Omental fat pad (tissue), 4 donors: ENCODE measurements around the gene DUSP10. TPM values are rescaled to one million over a fixed set of nuclear protein-coding genes. Genes with fewer than 3 reads are reported as not detected.

Experiments used
- ATAC-seq: fragments of 150-250 bp; one replicate; pipeline ENCODE4 v1.9.1; 2016; ENCODE audit warnings: mild to moderate bottlenecking, moderate library complexity; ENCODE audit not compliant: low FRiP score
- DNase-seq: peaks from one replicate; pipeline ENCODE4 v3.0.0-alpha.2; 2019; ENCODE audit warnings: low spot score
- total RNA-seq, 4 donors: library from RNA; depleted of rRNA; stranded (reverse); fragments of >200 nt; gene quantifications; one replicate each; pipeline ENCODE4 v1.1.0, GENCODE V29; 2016
- TF ChIP-seq, protein P1 (sequence below), 3 donors: fragments of 450-650 bp; IDR thresholded peaks; one replicate each; pipeline ENCODE4 v1.5.1; 2016 to 2017; ENCODE audit warnings: antibody characterized with exemption in 3 of 3, mild to moderate bottlenecking in 3 of 3, moderate library complexity in 2 of 3

The DUSP10 gene
- total RNA-seq, 4 donors from 2014 or later: 3.1 to 13.0 (median 10.2) TPM

DNA sequence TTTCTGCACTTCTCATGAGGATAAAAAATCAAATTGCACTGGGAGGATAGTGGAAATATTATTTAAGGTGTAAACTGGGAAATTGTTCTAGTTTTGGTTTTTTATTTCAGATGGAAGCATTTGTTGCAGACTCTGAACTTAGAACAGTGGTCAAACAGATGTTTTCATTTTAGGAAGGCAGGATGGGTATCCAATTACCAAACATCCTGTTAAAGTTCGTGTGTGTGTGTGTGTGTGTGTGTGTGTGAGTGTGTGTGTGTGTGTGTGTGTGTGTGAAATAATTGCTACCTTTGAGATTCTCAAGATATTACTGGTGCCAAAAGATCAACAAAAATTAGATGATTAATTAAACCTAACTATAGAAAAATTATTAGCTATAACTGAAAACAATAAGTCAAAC, 24.3 kb upstream of the DUSP10 start:
- TF ChIP-seq, protein P1, sequence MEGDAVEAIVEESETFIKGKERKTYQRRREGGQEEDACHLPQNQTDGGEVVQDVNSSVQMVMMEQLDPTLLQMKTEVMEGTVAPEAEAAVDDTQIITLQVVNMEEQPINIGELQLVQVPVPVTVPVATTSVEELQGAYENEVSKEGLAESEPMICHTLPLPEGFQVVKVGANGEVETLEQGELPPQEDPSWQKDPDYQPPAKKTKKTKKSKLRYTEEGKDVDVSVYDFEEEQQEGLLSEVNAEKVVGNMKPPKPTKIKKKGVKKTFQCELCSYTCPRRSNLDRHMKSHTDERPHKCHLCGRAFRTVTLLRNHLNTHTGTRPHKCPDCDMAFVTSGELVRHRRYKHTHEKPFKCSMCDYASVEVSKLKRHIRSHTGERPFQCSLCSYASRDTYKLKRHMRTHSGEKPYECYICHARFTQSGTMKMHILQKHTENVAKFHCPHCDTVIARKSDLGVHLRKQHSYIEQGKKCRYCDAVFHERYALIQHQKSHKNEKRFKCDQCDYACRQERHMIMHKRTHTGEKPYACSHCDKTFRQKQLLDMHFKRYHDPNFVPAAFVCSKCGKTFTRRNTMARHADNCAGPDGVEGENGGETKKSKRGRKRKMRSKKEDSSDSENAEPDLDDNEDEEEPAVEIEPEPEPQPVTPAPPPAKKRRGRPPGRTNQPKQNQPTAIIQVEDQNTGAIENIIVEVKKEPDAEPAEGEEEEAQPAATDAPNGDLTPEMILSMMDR (IDR thresholded peaks at IDR 0.05): no peak
- DNase-seq (no peak), ATAC-seq (no peak)

DNA sequence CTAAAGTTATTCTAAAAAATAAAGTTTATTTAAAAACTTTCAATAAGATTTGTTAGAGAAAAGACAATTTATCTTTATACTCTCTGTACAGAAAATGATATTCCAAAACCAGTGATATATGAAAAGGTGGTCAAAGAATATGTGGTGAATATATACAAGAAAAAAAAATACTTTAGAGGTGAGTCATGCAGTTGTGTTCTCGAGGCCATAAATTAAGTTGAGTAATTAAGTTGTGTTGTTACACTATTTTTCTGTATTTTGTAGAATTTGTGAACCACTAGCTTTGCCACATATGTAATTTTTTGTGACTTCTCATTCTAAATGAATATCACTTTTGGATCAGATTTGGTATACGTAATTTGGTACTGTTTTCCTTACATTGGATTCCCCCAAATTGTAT, 23.6 kb upstream of the DUSP10 start:
- TF ChIP-seq, protein P1 (IDR thresholded peaks at IDR 0.05): no peak
- DNase-seq (no peak), ATAC-seq (no peak)

DNA sequence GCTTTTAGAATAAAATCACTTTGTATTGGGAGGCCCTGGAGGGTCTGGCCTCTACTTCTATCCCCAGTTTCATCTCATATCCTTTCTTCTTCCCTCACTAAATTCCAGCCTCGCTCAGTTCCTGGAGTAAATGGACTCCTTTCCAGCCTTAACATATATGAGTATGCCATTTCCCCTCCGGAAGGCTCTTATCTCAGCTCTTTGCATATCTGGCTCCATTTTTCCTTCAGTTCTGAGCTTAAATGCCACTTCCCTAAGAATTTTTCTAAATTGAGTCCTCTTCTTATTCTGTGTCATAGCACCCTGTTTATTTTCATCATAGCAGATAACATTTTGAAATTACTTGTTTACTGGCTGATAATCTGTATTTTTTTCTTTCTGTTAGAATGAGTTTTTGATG, 20.2 kb upstream of the DUSP10 start:
- TF ChIP-seq, protein P1 (IDR thresholded peaks at IDR 0.05): no peak
- DNase-seq (no peak), ATAC-seq (no peak)

DNA sequence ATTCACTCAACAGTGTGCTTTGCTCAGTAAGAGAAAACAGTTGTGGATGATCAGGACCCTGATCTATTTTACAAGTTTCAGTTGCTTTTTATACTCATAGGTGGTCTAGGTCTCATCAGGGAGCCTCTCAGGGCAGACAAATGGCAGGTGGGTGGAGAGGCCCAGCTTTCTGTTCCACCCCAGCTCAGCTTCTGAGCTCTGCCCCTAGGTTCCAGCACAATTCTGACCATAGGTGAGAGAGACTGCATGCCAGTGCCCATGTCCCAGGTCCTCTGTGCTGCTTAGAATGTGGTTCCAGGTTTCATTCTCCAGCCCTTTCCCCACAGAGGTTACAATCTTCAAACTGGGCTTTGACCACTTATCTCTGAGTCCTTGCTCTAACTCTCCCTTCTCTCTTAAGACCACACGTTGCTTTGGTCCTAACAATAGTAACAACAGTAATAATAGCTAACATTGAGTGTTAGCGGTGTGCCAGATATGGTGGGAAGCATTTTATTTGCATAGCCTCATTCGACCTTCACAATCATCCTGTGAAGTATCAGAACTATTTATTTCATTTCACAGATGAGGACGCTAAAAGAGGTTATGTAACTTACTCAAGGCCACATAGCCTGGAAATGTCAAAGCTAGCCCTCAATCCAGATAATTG, 19.6 kb upstream of the DUSP10 start:
- TF ChIP-seq, protein P1 (IDR thresholded peaks at IDR 0.05): no peak
- DNase-seq (no peak), ATAC-seq (no peak)

DNA sequence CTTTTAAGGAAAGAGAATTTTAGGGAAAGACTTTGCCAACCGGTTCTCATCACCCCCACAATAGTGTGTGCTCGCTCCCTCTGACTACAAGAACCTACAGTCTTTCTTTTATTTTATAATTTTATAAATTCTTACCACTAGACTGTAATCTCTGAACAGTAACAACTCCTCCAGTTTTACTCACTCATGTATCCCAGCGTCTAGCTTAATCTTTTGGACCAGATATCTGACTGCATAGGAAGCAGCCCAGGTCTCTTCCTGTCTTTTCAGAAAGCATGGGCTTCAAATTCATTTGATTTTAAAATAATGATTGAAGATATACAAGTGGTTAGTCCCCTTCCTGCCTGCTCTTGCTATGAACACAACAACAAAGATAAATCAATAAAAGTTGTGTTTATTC, 19.0 kb upstream of the DUSP10 start:
- no peak for ATAC-seq

DNA sequence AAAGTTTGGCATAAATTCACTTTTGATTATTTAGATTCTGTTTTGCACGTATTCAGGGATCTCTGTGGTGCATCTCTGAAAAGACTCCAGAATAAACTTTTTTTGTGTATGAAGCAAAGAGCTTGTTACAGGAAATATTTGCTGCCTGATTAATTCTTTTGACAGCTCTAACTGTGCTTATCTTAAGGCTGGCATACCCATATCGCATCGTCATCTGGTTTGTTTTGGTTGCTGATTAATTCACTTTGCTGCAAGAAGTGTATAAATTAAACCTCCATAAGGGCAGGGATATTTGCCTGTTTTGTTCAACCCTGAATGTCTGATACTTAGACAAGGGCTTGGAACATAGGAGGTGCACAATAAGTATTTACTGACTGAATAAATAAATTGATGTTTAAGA, 17.5 kb upstream of the DUSP10 start:
- ATAC-seq (no peak), DNase-seq (no peak)
- TF ChIP-seq, protein P1 (IDR thresholded peaks at IDR 0.05): no peak

More for the DNA sequence above, 19.0 kb upstream of the DUSP10 start:
- TF ChIP-seq, protein P1 (IDR thresholded peaks at IDR 0.05): no peak
- DNase-seq: no peak

DNA sequence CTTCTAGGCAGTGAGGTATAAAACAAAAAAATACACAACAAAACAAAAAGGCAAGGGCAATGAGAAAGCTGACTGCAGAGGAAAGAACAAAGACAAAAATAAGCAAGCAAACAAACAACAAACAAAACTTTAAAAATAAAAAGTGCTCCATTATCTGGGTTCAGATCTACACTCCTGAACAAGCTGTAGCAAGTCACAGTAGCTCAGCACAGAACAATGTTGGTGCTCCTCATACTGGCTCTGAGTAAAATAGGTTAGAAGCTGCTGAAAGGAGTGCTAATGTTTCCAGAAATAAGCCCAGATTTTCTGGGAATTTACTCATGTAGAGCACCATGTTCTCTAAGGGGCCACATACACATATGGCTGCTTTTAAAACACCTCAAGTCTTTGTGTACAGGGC, 16.6 kb upstream of the DUSP10 start:
- ATAC-seq (no peak), DNase-seq (no peak)
- TF ChIP-seq, protein P1 (IDR thresholded peaks at IDR 0.05): no peak
